SK-N-SH (cell line): ENCODE results near the gene MID1. TPM values are rescaled to one million over a fixed set of nuclear protein-coding genes. Genes with fewer than 3 reads are reported as not detected.

ENCODE experiments used
- CTCF ChIA-PET: fragments of 300-600, 350-600 bp; formaldehyde crosslinking; extraction: SDS; loops from one replicate; lab custom pipeline; 2021; lab: Yijun Ruan, JAX
- POLR2A ChIA-PET: fragments of 350-600 bp; sonication (Branson Sonifier 250); formaldehyde crosslinking; extraction: SDS; loops from one replicate; lab custom pipeline; 2020; ENCODE audit warnings: antibody characterized with exemption, inconsistent platforms; lab: Yijun Ruan, JAX
- DNase-seq: peaks from one replicate; pipeline ENCODE4 v3.0.0; 2012
- H2AFZ ChIP-seq: fragments of 200-600 bp; sonication (generic); 2 replicates; pipeline ENCODE4 v1.8.1; 2016; ENCODE audit warnings: antibody characterized with exemption, mild to moderate bottlenecking, low read depth
- H3F3A ChIP-seq: fragments of 200-600 bp; sonication (generic); replicated peaks from 2 replicates; pipeline ENCODE3; 2016; ENCODE audit warnings: antibody characterized with exemption, mild to moderate bottlenecking; ENCODE audit not compliant: insufficient read depth
- H3K27ac ChIP-seq, 2 experiments: fragments of 200-500 bp in 1 of 2; fragments of 200-600 bp in 1 of 2; sonication (Bioruptor generic) in 1 of 2; sonication (generic), shearing (Covaris generic) in 1 of 2; 2 replicates each; pipeline versions ENCODE4 v1.5.1 to v1.6.1; 2014 to 2016; ENCODE audit warnings: low read depth in 2 of 2, inconsistent platforms in 1 of 2, low read length in 1 of 2, mild to moderate bottlenecking in 1 of 2, mixed read lengths in 1 of 2
- H3K27me3 ChIP-seq: fragments of 200-600 bp; sonication (generic), shearing (Covaris generic); 2 replicates; pipeline ENCODE4 v1.6.1; 2016; ENCODE audit warnings: mixed run types; ENCODE audit not compliant: insufficient read depth
- H3K36me3 ChIP-seq, 2 experiments: fragments of 200-500 bp in 1 of 2; fragments of 200-600 bp in 1 of 2; sonication (Bioruptor generic) in 1 of 2; sonication (generic) in 1 of 2; replicated peaks in 1 of 2; 2 replicates each; pipeline versions ENCODE3 to v1.5.1; 2014 to 2016; ENCODE audit warnings: low read length in 1 of 2, mild to moderate bottlenecking in 1 of 2; ENCODE audit not compliant: insufficient read depth in 2 of 2, control insufficient read depth in 1 of 2
- H3K4me1 ChIP-seq, 2 experiments: fragments of 200-500 bp in 1 of 2; fragments of 200-600 bp in 1 of 2; sonication (Bioruptor generic) in 1 of 2; sonication (generic), shearing (Covaris generic) in 1 of 2; 2 replicates each; pipeline versions ENCODE4 v1.5.1 to v1.6.1; 2014 to 2016; ENCODE audit warnings: low read depth in 1 of 2, low read length in 1 of 2, mixed run types in 1 of 2; ENCODE audit not compliant: insufficient read depth in 2 of 2, control insufficient read depth in 1 of 2
- H3K4me2 ChIP-seq: fragments of 200-600 bp; sonication (generic), shearing (Covaris generic); 2 replicates; pipeline ENCODE4 v1.6.1; 2017; ENCODE audit warnings: mixed run types
- H3K4me3 ChIP-seq, 2 experiments: fragments of 200-500 bp in 1 of 2; fragments of 200-600 bp in 1 of 2; sonication (Bioruptor generic) in 1 of 2; sonication (generic), shearing (Covaris generic) in 1 of 2; 2 replicates each; pipeline versions ENCODE4 v1.5.1 to v1.8.1; 2014 to 2016; ENCODE audit warnings: low read depth in 2 of 2, inconsistent platforms in 1 of 2, low read length in 1 of 2, mild to moderate bottlenecking in 1 of 2, mixed read lengths in 1 of 2, moderate library complexity in 1 of 2
- H3K79me2 ChIP-seq: fragments of 200-600 bp; sonication (generic); 2 replicates; pipeline ENCODE4 v1.8.1; 2017; ENCODE audit warnings: mild to moderate bottlenecking; ENCODE audit not compliant: insufficient read depth
- H3K9ac ChIP-seq: fragments of 200-600 bp; sonication (generic); 2 replicates; pipeline ENCODE4 v1.6.1; 2017; ENCODE audit warnings: mixed run types
- H3K9me2 ChIP-seq: fragments of 200-600 bp; sonication (generic); 2 replicates; pipeline ENCODE4 v1.6.1; 2017; ENCODE audit warnings: mixed run types
- H3K9me3 ChIP-seq: fragments of 200-600 bp; sonication (generic); 2 replicates; pipeline ENCODE4 v1.6.1; 2017; ENCODE audit warnings: mixed run types, mild to moderate bottlenecking, moderate library complexity
- H4K20me1 ChIP-seq: fragments of 200-600 bp; sonication (generic); 2 replicates; pipeline ENCODE4 v1.6.1; 2017; ENCODE audit warnings: mild to moderate bottlenecking, mixed run types; ENCODE audit not compliant: insufficient read depth
- CHD2 ChIP-seq: fragments of 150-350 bp; IDR thresholded peaks from 2 replicates; pipeline ENCODE4 v1.6.1; 2018; ENCODE audit warnings: low read length; ENCODE audit not compliant: partially characterized antibody
- CTCF ChIP-seq: fragments of 200-600 bp; sonication (generic); IDR thresholded peaks from 2 replicates; pipeline ENCODE4 v1.6.1; 2017; ENCODE audit warnings: antibody characterized with exemption, mild to moderate bottlenecking, moderate library complexity
- ELF1 ChIP-seq: IDR thresholded peaks from 2 replicates; pipeline ENCODE4 v1.4.0; 2012
- EP300 ChIP-seq, 2 experiments: IDR thresholded peaks; 2 replicates each; pipeline versions ENCODE4 v1.4.0 to v1.6.1; 2012; ENCODE audit warnings: borderline replicate concordance in 1 of 2, low read depth in 1 of 2, low read length in 1 of 2
- FOXJ3 ChIP-seq: sonication (generic); formaldehyde crosslinking; IDR thresholded peaks from 2 replicates; pipeline ENCODE4 v1.5.1; 2020; ENCODE audit warnings: mild to moderate bottlenecking, missing genetic modification reagents
- FOXM1 ChIP-seq: IDR thresholded peaks from 2 replicates; pipeline ENCODE4 v1.4.0; 2012; ENCODE audit warnings: low read depth, mild to moderate bottlenecking
- MAX ChIP-seq: IDR thresholded peaks from 2 replicates; pipeline ENCODE4 v1.4.0; 2012; ENCODE audit warnings: low read depth
- MXI1 ChIP-seq: IDR thresholded peaks from 2 replicates; pipeline ENCODE4 v1.6.1; 2012; ENCODE audit warnings: mild to moderate bottlenecking, low read depth, low read length, improper control_type of control experiment
- NFIC ChIP-seq: IDR thresholded peaks from 2 replicates; pipeline ENCODE4 v1.4.0; 2012; ENCODE audit warnings: borderline replicate concordance
- PBX3 ChIP-seq: IDR thresholded peaks from 2 replicates; pipeline ENCODE4; 2012
- REST ChIP-seq: IDR thresholded peaks from 2 replicates; pipeline ENCODE4 v1.6.1; 2012; ENCODE audit warnings: mild to moderate bottlenecking, low read depth, low read length, moderate library complexity
- RFX5 ChIP-seq: IDR thresholded peaks from 2 replicates; pipeline ENCODE4 v1.6.1; 2012; ENCODE audit warnings: mild to moderate bottlenecking, improper control_type of control experiment, low read length
- RXRA ChIP-seq: IDR thresholded peaks from 2 replicates; pipeline ENCODE4 v1.4.0; 2012; ENCODE audit warnings: low read depth, mild to moderate bottlenecking, borderline replicate concordance
- SIN3A ChIP-seq: IDR thresholded peaks from 2 replicates; pipeline ENCODE4 v1.6.1; 2012; ENCODE audit warnings: low read depth, mild to moderate bottlenecking, low read length, moderate library complexity, borderline replicate concordance
- SMC3 ChIP-seq: IDR thresholded peaks from 2 replicates; pipeline ENCODE4 v1.6.1; 2012; ENCODE audit warnings: low read depth, low read length, improper control_type of control experiment
- TCF12 ChIP-seq: IDR thresholded peaks from 2 replicates; pipeline ENCODE4 v1.4.0; 2012
- USF1 ChIP-seq: IDR thresholded peaks from 2 replicates; pipeline ENCODE4 v1.4.0; 2012; ENCODE audit warnings: low read depth, borderline replicate concordance
- WGBS: methylation state at CpG from one replicate; pipeline ENCODE4 v1.1.6; 2017; ENCODE audit warnings: low lambda C conversion rate; 5-methylcytosine and 5-hydroxymethylcytosine counted together
- polyA plus RNA-seq, 3 experiments: library from polyadenylated mRNA; depleted of rRNA; stranded (reverse); fragments of >200 nt; gene quantifications; 2 replicates each; pipeline ENCODE4 v1.2.3, GENCODE V29; 2012
- TF ChIP-seq, protein P1 (sequence below): fragments of 150-350 bp; IDR thresholded peaks from 2 replicates; pipeline ENCODE4 v1.6.1; 2017; ENCODE audit warnings: antibody characterized with exemption, low read length, low read depth, borderline replicate concordance

Gene MID1
- polyA plus RNA-seq, 1 of the 3 experiments (the other 2 are of a cell fraction): 10.4 TPM

DNA sequence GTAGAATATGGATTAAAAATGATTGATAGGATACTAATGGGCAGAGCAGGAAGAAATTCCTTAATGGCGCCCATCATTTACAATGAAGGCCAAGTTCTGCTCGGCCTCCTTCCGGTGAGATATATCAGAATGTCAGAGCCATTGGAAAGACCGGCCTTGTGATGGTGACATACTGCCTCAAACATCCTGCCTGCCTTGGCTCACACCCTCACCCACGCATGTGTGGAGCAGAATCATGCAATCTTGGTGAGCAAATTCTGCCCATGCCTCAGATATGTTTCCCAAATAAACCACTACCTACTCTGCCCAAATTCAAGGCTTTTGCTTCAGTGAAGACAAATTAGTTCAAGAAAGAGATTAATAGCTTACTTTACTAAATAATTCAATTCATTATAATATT lies 163.3 kb downstream of the MID1 start (continued):
- TF ChIP-seq MAX: no peak
- TF ChIP-seq USF1: no peak
- TF ChIP-seq SMC3: no peak
- no peak for TF ChIP-seq FOXM1
- TF ChIP-seq, protein P1, sequence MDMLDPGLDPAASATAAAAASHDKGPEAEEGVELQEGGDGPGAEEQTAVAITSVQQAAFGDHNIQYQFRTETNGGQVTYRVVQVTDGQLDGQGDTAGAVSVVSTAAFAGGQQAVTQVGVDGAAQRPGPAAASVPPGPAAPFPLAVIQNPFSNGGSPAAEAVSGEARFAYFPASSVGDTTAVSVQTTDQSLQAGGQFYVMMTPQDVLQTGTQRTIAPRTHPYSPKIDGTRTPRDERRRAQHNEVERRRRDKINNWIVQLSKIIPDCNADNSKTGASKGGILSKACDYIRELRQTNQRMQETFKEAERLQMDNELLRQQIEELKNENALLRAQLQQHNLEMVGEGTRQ: no peak
- TF ChIP-seq REST: no peak
- no peak for TF ChIP-seq FOXJ3 (CRISPR knock-in tag)

DNA sequence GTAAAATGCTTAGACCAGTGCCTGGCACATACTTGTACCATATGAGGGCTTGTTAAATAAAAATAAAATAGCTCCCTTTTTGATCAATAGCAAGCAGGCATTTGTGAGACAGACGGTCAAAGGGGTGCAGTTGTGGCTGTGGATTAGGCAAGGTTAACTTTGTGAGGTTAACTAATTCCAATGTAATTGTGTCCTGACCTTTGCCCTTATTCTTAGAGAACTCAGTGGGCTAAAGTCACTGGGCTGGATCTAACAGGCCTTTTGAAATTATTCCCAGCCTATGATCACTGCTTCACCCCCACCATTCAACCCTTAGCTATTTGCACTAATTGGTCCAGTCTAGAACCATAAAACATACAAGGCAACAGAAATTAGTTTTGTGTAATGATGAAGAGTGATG lies 166.4 kb downstream of the MID1 start:
- Histone ChIP-seq H3K4me2 (no peak overlapping the region), H2AFZ (no peak overlapping the region), H3K79me2 (no peaks in the 10 kb centered on the region), H3K4me3 (no peak overlapping the region), H3K9me3 (no peaks in the 10 kb centered on the region), H4K20me1 (no peaks in the 10 kb centered on the region), H3K27me3 (no peaks in the 10 kb centered on the region), H3K4me1 (peaks cover 0 to 12% of the 10 kb centered on the region in 2 experiments; a peak in 2 of 4 replicates), H3F3A (peaks cover 22% of the 10 kb centered on the region), H3K27ac (no peak overlapping the region), H3K36me3 (peaks cover 0 to 9% of the 10 kb centered on the region in 2 experiments), H3K9ac (no peak overlapping the region), H3K9me2 (no peaks in the 10 kb centered on the region)
- 75% methylated on average over 1 of the region's 1 CpG for WGBS
- ChIA-PET POLR2A (no interaction called here), CTCF (no interaction called here)
- no peak for DNase-seq
- TF ChIP-seq FOXJ3 (CRISPR knock-in tag) (no peak), CHD2 (no peak), NFIC (no peak), RXRA (no peak), REST (no peak), SIN3A (no peak), TCF12 (no peak), CTCF (no peak), RFX5 (no peak), ELF1 (no peak), EP300 (IDR thresholded peaks at IDR 0.05; ENCODE audit: borderline replicate concordance in 1 of 2, low read depth in 1 of 2, low read length in 1 of 2) (no peak), PBX3 (no peak), MXI1 (no peak), USF1 (no peak)
